GM13976 (cell line): ENCODE measurements around the gene CRYGN.

Experiments used
- DNase-seq: peaks from one replicate; pipeline ENCODE4 v3.0.0; 2012; ENCODE audit warnings: low spot score
- CTCF ChIP-seq: IDR thresholded peaks from 2 replicates; pipeline ENCODE4 v1.5.1; 2012; ENCODE audit warnings: borderline replicate concordance, mild to moderate bottlenecking; ENCODE audit not compliant: insufficient read depth; ENCODE audit errors: extremely low read depth, missing control alignments, control extremely low read depth
- in situ Hi-C: fragments of 300-500 bp; cut with MboI; formaldehyde crosslinking; loops from one replicate; pipeline ENCODE4 v1.12.0; 2022; ENCODE audit warnings: low sequenced_read_pairs, mixed read lengths, inconsistent platforms; ENCODE audit not compliant: unreplicated experiment

The CRYGN gene

GRCh38 chr7:151413241-151413640 lies 26.7 kb downstream of the CRYGN start:
- TF ChIP-seq CTCF, result no peak
- in situ Hi-C loops, result no loop called here
- DNase-seq, result no peak

- no peak for DNase-seq
- in situ Hi-C loops, result no loop called here
These were observed 27.6 kb downstream of the CRYGN start for GRCh38 chr7:151412318-151412717.

GRCh38 chr7:151411551-151411950 lies 28.4 kb downstream of the CRYGN start:
- DNase-seq, result no peak
- in situ Hi-C loops, result no loop called here

More at GRCh38 chr7:151412318-151412717, 27.6 kb downstream of the CRYGN start:
- TF ChIP-seq CTCF, result no peak

GRCh38 chr7:151410405-151411390 lies 29.2 kb downstream of the CRYGN start:
- TF ChIP-seq CTCF, result no peak
- in situ Hi-C loops, result no loop called here
- no peak for DNase-seq

More at GRCh38 chr7:151411551-151411950, 28.4 kb downstream of the CRYGN start:
- no peak for TF ChIP-seq CTCF

GRCh38 chr7:151409667-151410404 lies 30.1 kb downstream of the CRYGN start, which contains the start of gene WDR86:
TSS of gene WDR86 (minus strand) at chr7:151410038. CDS start at chr7:151409589, 449 bp downstream.
- no peak for TF ChIP-seq CTCF
- in situ Hi-C loops, result no loop called here
- no peak for DNase-seq

GRCh38 chr7:151408839-151409666 lies 30.9 kb downstream of the CRYGN start:
- no peak for TF ChIP-seq CTCF
- in situ Hi-C loops, result no loop called here
- DNase-seq, result no peak
